AG10803 (cell line): ENCODE measurements around the gene CD164.

Source experiments
- DNase-seq: peaks from one replicate; pipeline ENCODE4 v3.0.0; 2010; ENCODE audit warnings: low read depth
- H3K4me3 ChIP-seq: 2 replicates; pipeline ENCODE4 v1.5.1; 2011; ENCODE audit warnings: mild to moderate bottlenecking, low read length, control low read depth
- CTCF ChIP-seq: conservative IDR thresholded peaks from 2 replicates; pipeline ENCODE4 v1.5.1; 2011; ENCODE audit warnings: mild to moderate bottlenecking, low read length, control low read depth, inconsistent platforms

Gene CD164

DNA sequence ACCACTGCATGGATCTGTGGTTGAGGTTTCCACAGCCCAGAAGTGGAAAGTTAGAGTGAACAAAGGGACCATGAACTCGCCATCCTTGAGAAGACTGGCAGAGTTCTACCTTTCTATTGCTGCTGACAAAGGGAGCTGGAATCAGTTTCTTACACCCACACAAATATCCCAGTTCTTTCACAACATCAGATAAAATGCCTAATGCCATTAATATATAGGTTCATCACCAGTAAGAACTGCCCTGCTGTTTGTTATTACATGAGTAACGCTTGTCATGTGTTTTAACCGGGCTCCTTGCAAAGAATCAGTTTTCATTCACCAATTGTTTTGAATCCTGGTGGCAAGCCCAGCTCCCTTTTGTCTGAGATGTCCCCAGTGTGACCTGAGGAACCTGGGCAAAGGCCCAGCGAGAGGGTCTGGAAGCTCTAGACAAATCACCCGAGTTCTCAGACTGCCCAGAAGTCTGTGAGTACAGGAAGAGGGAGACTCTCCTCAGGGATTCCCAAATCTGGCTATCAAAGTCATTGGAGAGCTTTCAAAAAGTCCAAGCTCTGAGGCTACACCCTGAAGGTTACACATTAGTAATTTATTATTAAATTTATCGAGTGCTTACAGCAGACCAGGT is 7.5 kb upstream of the CD164 start:
- H3K4me3 ChIP-seq = no peak overlapping the region
- DNase-seq = no peak
- no peak for TF ChIP-seq CTCF

DNA sequence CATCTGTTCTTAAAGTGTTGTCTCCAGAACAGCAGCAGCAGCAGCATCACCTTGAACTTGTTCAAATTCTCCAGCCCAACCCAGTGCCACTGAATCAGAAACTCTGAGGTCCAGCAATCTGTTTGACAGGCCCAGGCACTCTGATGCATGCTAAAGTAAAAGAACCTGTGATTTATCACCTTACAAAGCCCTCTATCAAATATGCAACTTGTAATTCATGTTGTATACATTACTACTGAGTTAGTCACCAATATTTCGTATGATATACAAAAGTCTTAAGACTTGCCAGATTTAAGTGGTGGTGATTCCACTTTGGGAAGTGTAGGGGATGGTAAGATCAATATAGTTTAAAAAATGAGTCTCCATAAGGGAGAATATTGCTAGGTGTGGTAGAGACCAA is 6.0 kb upstream of the CD164 start:
- no peak for TF ChIP-seq CTCF
- no peak for DNase-seq
- no peak overlapping the region for H3K4me3 ChIP-seq

DNA sequence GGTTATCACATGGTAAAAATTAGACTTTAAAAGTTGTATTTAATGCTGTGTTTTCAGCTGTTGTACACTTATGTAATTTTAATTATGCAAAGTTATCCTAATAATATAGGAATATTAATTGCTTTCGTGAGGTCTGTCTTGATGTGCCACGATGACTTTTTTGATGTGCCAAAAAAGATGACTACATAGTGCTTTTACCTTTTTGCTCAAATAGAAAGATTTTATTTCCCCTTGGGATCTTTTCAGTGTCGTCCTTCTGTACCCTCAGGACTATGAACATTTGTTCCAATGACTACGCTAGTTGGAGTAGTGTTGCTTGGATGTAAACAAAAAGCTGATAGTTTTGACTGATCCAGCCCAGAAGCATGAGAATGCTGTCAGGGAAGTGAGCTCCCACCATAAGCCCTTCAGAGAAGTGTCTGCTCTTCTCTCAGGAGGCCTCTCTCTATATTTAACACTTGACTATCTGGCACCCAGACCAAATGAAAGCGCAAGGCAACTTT is 1.2 kb upstream of the CD164 start:
- no peak for DNase-seq
- H3K4me3 ChIP-seq = peak overlapping the region; percentile 99

DNA sequence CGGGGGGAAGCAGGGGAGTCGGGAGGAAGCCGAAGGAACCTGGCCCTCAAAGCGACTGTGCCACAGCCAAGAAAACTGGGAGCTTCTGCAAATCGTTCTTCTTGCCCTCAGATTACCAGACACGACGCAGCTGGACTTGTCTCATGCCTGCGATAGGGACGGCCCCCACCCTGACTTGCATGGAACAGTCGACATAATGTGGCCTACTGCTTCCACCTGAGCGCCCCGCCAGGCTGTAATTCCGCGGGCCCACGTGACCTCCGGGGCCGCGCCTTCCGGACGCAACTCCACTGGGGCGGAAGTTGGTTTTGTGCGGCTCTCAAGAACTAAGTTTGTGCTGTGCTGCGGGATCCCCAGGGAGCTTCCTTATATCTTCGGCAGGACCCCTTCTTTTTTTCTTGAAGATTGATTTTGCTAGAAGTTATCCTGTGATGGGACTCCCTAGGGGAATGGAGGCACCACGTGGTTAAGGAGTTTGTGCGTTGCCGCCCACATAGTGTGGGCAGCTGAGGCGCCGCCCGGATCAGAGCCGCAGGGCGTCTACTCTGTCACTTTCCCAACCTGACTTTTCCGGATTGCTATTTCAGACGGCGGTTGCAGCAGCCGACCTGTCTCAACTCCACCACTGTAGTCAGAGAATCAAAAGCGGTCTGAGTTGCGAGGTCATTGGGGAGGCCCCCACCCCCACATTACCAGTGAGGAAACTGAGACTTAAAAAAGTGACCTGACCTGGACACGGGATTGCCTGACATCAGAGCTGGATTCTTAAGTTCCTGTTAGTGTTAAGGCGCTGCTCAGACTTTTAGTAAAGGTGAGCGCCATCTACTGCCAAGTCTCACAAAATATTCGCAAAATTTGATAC is 540 bp upstream of the CD164 start:
- TF ChIP-seq CTCF = peak; percentile 50
- peak overlapping the region; percentile 99 for H3K4me3 ChIP-seq
- DNase-seq = peak; percentile 94

More for the DNA sequence above, 1.2 kb upstream of the CD164 start:
- TF ChIP-seq CTCF = no peak

- no peak for TF ChIP-seq CTCF
- peak overlapping the region; percentile 99 for H3K4me3 ChIP-seq
- peak; percentile 49 for DNase-seq
These were observed 1.1 kb downstream of the CD164 start for GRCh38 chr6:109381061-109381746.

DNA sequence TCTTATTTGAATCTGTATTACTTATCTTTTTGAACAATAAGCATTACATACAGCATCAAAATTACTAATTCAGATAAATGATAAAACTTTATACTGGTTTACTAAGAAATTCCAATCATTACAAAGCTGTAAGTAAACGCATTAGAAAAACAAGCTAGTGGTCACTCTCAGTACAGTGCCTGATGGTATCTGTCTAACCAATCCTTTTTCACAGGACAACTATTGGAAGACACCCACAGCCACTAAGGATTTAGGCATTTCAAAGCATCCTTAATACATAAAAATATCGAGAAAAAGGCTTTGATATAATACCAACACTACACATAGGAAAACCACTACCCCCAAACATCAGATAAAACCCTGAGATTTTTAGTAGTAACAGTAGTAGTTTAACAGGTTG is 2.6 kb downstream of the CD164 start:
- DNase-seq = peak; percentile 47
- no peak for TF ChIP-seq CTCF
- H3K4me3 ChIP-seq = peak overlapping the region; percentile 99
